Measurements from ENCODE around the gene ADAMTSL2. TPM values are rescaled to one million over a fixed set of nuclear protein-coding genes. Genes with fewer than 3 reads are reported as not detected.

Gene ADAMTSL2
- polyA plus RNA-seq, 1 of the 3 experiments (the other 2 are of a cell fraction): 0.21 TPM

GRCh38 chr9:133512253-133513213, 22.0 kb upstream of the ADAMTSL2 start:
- no peak overlapping the region for H3K4me2 ChIP-seq
- TF ChIP-seq, protein P1, sequence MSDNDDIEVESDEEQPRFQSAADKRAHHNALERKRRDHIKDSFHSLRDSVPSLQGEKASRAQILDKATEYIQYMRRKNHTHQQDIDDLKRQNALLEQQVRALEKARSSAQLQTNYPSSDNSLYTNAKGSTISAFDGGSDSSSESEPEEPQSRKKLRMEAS (IDR thresholded peaks at IDR 0.05; ENCODE audit: low read depth): no peak
- TF ChIP-seq RXRA (IDR thresholded peaks at IDR 0.05; ENCODE audit: borderline replicate concordance, low read depth) (no peak), MEF2A (IDR thresholded peaks at IDR 0.05; ENCODE audit: borderline replicate concordance, low read depth) (no peak), FOSL2 (IDR thresholded peaks at IDR 0.05; ENCODE audit: borderline replicate concordance, low read depth) (no peak), EP300 (IDR thresholded peaks at IDR 0.05; ENCODE audit: borderline replicate concordance in 1 of 2, low read depth in 1 of 2, low read length in 1 of 2) (no peak), RCOR1 (IDR thresholded peaks at IDR 0.05; ENCODE audit: low read length) (no peak), MXI1 (IDR thresholded peaks at IDR 0.05; ENCODE audit: low read depth, low read length) (no peak)
- peak; percentile 56 for DNase-seq
- peaks cover 0 to 70% of the 10 kb centered on the region in 2 experiments; a peak in 2 of 4 replicates for H3K4me1 ChIP-seq (ENCODE audit: control insufficient read depth in 1 of 2, insufficient read depth in 2 of 2, low read depth in 1 of 2, low read length in 1 of 2)
- ChIA-PET CTCF (interaction anchor here (0.5 to 2.6 kb wide), 4 partner anchors 14 to 34 kb away, joined by 3 to 12 read pairs (median 3); partner anchors contain the start of gene ADAMTSL2), POLR2A (interaction anchor here (1.6 to 3.4 kb wide), 5 partner anchors 10 to 123 kb away, joined by 6 to 37 read pairs (median 15); partner anchors contain the start of genes ADAMTSL2 and DBH)
- H3K4me3 ChIP-seq (ENCODE audit: low read depth in 2 of 2, low read length in 1 of 2): no peak overlapping the region
- WGBS (ENCODE audit: low lambda C conversion rate): 83% methylated on average over 13 of the region's 19 CpGs
- H3K9ac ChIP-seq: no peak overlapping the region
- H3K27me3 ChIP-seq (ENCODE audit: insufficient read depth): no peaks in the 10 kb centered on the region
- peak overlapping the region in 1 of 2 experiments; percentile 98; a peak in 2 of 4 replicates for H3K27ac ChIP-seq (ENCODE audit: low read depth in 2 of 2, low read length in 1 of 2)
- no peaks in the 10 kb centered on the region for H3K36me3 ChIP-seq (replicated peaks in 1 of 2; ENCODE audit: control insufficient read depth in 1 of 2, insufficient read depth in 2 of 2, low read length in 1 of 2)
- H3F3A ChIP-seq (replicated peaks; ENCODE audit: insufficient read depth): peaks cover 4% of the 10 kb centered on the region
- no peaks in the 10 kb centered on the region for H3K9me3 ChIP-seq
- no peaks in the 10 kb centered on the region for H3K79me2 ChIP-seq (ENCODE audit: insufficient read depth)
- no peaks in the 10 kb centered on the region for H4K20me1 ChIP-seq (ENCODE audit: insufficient read depth)
- H3K9me2 ChIP-seq: no peaks in the 10 kb centered on the region
- H2AFZ ChIP-seq (ENCODE audit: low read depth): no peak overlapping the region

- Histone ChIP-seq H3K36me3 (replicated peaks in 1 of 2; ENCODE audit: control insufficient read depth in 1 of 2, insufficient read depth in 2 of 2, low read length in 1 of 2) (no peaks in the 10 kb centered on the region), H3K4me2 (no peak overlapping the region), H3K79me2 (ENCODE audit: insufficient read depth) (no peaks in the 10 kb centered on the region), H3K9ac (no peak overlapping the region), H2AFZ (ENCODE audit: low read depth) (no peak overlapping the region), H4K20me1 (ENCODE audit: insufficient read depth) (no peaks in the 10 kb centered on the region), H3K27ac (ENCODE audit: low read depth in 2 of 2, low read length in 1 of 2) (peak overlapping the region in 1 of 2 experiments; percentile 98; a peak in 2 of 4 replicates), H3F3A (replicated peaks; ENCODE audit: insufficient read depth) (peaks cover 4% of the 10 kb centered on the region), H3K27me3 (ENCODE audit: insufficient read depth) (no peaks in the 10 kb centered on the region), H3K4me3 (ENCODE audit: low read depth in 2 of 2, low read length in 1 of 2) (no peak overlapping the region), H3K9me2 (no peaks in the 10 kb centered on the region), H3K9me3 (no peaks in the 10 kb centered on the region), H3K4me1 (ENCODE audit: control insufficient read depth in 1 of 2, insufficient read depth in 2 of 2, low read depth in 1 of 2, low read length in 1 of 2) (peaks cover 0 to 76% of the 10 kb centered on the region in 2 experiments; a peak in 2 of 4 replicates)
- POLR2A ChIA-PET: interaction anchor here (0.8 to 3.4 kb wide), 13 partner anchors 8 to 166 kb away, joined by 3 to 37 read pairs (median 6); partner anchors contain the start of genes ADAMTSL2, DBH, FAM163B and MED22
- CTCF ChIA-PET: interaction anchor here (0.5 to 2.6 kb wide), 8 partner anchors 15 to 122 kb away, joined by 3 to 12 read pairs (median 3); partner anchors contain the start of gene ADAMTSL2
- WGBS (ENCODE audit: low lambda C conversion rate): 50% methylated on average over 10 of the region's 28 CpGs
- peak; percentile 91 for DNase-seq
- peak; percentile 54 for TF ChIP-seq GATA2 (CRISPR knock-in tag; IDR thresholded peaks at IDR 0.05)
- TF ChIP-seq YY1 (IDR thresholded peaks at IDR 0.05; ENCODE audit: low read depth): no peak
- 0 out of 2 replicates have a peak, but pooled peaks have one; percentile 51 for TF ChIP-seq MXI1 (IDR thresholded peaks at IDR 0.05; ENCODE audit: low read depth, low read length)
- TF ChIP-seq, protein P1 (IDR thresholded peaks at IDR 0.05; ENCODE audit: low read depth): no peak
- no peak for TF ChIP-seq RFX5 (IDR thresholded peaks at IDR 0.05; ENCODE audit: low read length)
- TF ChIP-seq TEAD4 (IDR thresholded peaks at IDR 0.05; ENCODE audit: borderline replicate concordance, insufficient read depth): no peak
- no peak for TF ChIP-seq MEF2A (IDR thresholded peaks at IDR 0.05; ENCODE audit: borderline replicate concordance, low read depth)
- TF ChIP-seq TCF12 (IDR thresholded peaks at IDR 0.05): no peak
- peak; percentile 53 for TF ChIP-seq FOXJ3 (CRISPR knock-in tag; IDR thresholded peaks at IDR 0.05)
- no peak for TF ChIP-seq FOSL2 (IDR thresholded peaks at IDR 0.05; ENCODE audit: borderline replicate concordance, low read depth)
- TF ChIP-seq, protein P2, sequence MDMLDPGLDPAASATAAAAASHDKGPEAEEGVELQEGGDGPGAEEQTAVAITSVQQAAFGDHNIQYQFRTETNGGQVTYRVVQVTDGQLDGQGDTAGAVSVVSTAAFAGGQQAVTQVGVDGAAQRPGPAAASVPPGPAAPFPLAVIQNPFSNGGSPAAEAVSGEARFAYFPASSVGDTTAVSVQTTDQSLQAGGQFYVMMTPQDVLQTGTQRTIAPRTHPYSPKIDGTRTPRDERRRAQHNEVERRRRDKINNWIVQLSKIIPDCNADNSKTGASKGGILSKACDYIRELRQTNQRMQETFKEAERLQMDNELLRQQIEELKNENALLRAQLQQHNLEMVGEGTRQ (IDR thresholded peaks at IDR 0.05; ENCODE audit: borderline replicate concordance, low read depth, low read length): no peak
- TF ChIP-seq ZBTB33 (IDR thresholded peaks at IDR 0.05; ENCODE audit: borderline replicate concordance, low read depth): no peak
- TF ChIP-seq JUND (IDR thresholded peaks at IDR 0.05): no peak
- peak in 1 of 2 experiments; percentile 84; a peak in 2 of 4 replicates for TF ChIP-seq EP300 (IDR thresholded peaks at IDR 0.05; ENCODE audit: borderline replicate concordance in 1 of 2, low read depth in 1 of 2, low read length in 1 of 2)
- TF ChIP-seq SIN3A (IDR thresholded peaks at IDR 0.05; ENCODE audit: borderline replicate concordance, low read depth, low read length): no peak
- TF ChIP-seq NRF1 (IDR thresholded peaks at IDR 0.05; ENCODE audit: low read depth, low read length): no peak
- no peak for TF ChIP-seq POLR2AphosphoS5 (IDR thresholded peaks at IDR 0.05; ENCODE audit: low read depth, low read length)
Observed at GRCh38 chr9:133513214-133514100, 21.0 kb upstream of the ADAMTSL2 start.

Measured in SK-N-SH (cell line).